ENCODE data around the gene KLB. TPM values are rescaled to one million over a fixed set of nuclear protein-coding genes. Genes with fewer than 3 reads are reported as not detected.

Gene KLB
- total RNA-seq, 2 experiments from 2014 or later = not detected

DNA sequence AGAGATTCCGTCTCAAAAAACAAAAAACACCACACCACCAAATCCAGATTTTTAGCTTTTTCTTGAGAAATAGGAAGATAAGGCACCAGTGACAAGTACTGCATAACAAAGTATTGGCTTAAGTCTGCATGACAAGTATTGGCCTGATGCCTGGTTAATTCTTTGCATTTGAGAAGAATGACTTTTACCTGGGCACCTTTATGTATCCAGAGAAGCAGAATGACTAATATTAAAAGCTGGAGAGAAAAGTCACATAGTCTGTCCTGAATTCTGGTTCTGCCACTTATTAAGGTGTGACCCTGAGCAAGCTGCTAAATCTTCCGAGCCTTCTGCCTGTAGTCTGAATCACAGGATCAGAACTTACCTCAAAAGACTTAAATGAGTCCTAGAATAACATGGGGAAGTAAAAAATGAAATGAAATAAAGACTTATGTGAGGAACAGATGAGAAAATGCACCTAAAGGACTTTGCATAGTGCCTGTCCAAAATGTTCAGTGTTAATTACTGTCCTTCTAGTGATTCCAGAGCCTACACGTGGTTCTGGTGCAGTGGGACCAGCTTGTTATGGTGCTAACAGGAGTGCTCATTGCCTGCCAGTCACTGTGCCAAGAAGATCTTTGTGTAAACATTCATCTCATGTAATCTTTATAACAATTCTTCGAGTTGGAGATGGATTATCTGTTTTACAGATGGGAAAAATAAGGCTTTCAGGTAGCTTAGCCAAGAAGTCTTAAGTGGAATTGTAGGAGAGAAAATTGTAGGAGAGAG is 88.9 kb downstream of the KLB start:
- no peaks in the 10 kb centered on the region for H3K4me1 Mint-ChIP-seq
- ChIA-PET CTCF (interaction anchor here (0.7 kb wide), 1 partner anchor 55 kb away, joined by 4 read pairs; no protein-coding TSS in a partner anchor), POLR2A (no interaction called here)
- no peak overlapping the region for H3K4me3 Mint-ChIP-seq
- H3K27ac Mint-ChIP-seq = no peak overlapping the region
- ATAC-seq = no peak
- no peaks in the 10 kb centered on the region for H3K27me3 Mint-ChIP-seq
- no peaks in the 10 kb centered on the region for H3K9me3 Mint-ChIP-seq (ENCODE audit: low read depth)
- no peak for DNase-seq
- peaks cover 13% of the 10 kb centered on the region for H3K36me3 Mint-ChIP-seq (ENCODE audit: low read depth)
- intact Hi-C loops (cut with DNase I, micrococcal nuclease) = no loop called here

- Mint-ChIP-seq H3K4me1 (no peaks in the 10 kb centered on the region), H3K9me3 (ENCODE audit: low read depth) (no peaks in the 10 kb centered on the region), H3K27ac (no peak overlapping the region), H3K4me3 (no peak overlapping the region), H3K27me3 (no peaks in the 10 kb centered on the region), H3K36me3 (ENCODE audit: low read depth) (peaks cover 20% of the 10 kb centered on the region)
- ATAC-seq (no peak), DNase-seq (no peak)
- CTCF ChIA-PET = interaction anchor here (0.6 kb wide), 1 partner anchor 503 kb away, joined by 3 read pairs; no protein-coding TSS in a partner anchor
- POLR2A ChIA-PET = interaction anchor here (0.6 kb wide), 1 partner anchor 1047 kb away, joined by 3 read pairs; no protein-coding TSS in a partner anchor
- intact Hi-C loops (cut with DNase I, micrococcal nuclease) = no loop called here
Observed at GRCh38 chr4:39497909-39498726, 91.4 kb downstream of the KLB start.

- intact Hi-C loops (cut with DNase I, micrococcal nuclease) = no loop called here
- Mint-ChIP-seq H3K4me1 (no peaks in the 10 kb centered on the region), H3K9me3 (ENCODE audit: low read depth) (no peaks in the 10 kb centered on the region), H3K4me3 (no peak overlapping the region), H3K27me3 (no peaks in the 10 kb centered on the region), H3K36me3 (ENCODE audit: low read depth) (peaks cover 24% of the 10 kb centered on the region), H3K27ac (no peak overlapping the region)
- ChIA-PET CTCF (no interaction called here), POLR2A (no interaction called here)
- DNase-seq = no peak
- ATAC-seq = no peak
Observed at GRCh38 chr4:39498727-39499020, 91.9 kb downstream of the KLB start.

Small RNA genes lying within 50 kb of the gene (microRNA-seq; reads per million reads assigned to microRNA genes)
- gene MIR5591 (ENCODE audit: borderline replicate concordance) = not detected

Other genes with a start within 250 kb of the KLB start
- 10 to 100 TPM; 12.1 to 16.2 TPM for gene WDR19, start 224.4 kb upstream of the KLB start, total RNA-seq
- gene RFC1, start 40.6 kb upstream of the KLB start, total RNA-seq = 100 to 1,000 TPM; 112 to 216 TPM
- gene RPL9, start 52.0 kb downstream of the KLB start, total RNA-seq = 1,000 to 10,000 TPM; 1,442 to 2,369 TPM
- 10 to 100 TPM; 30.7 to 35.5 TPM for gene LIAS, start 52.1 kb downstream of the KLB start, total RNA-seq
- gene UGDH, start 120.5 kb downstream of the KLB start, total RNA-seq = 10 to 100 TPM; 30.2 to 31.3 TPM
- 1 to 10 TPM; 1.4 to 2.0 TPM for gene SMIM14, start 231.9 kb downstream of the KLB start, total RNA-seq